GDM1 (cell line): ENCODE data around the gene LHFPL2.
A peak's percentile ranks its signal among the peaks of the same experiment; 100 is the strongest.
"Not testable (repeated sequence)": the region's sequence is repeated elsewhere in the genome, so short reads cannot be mapped to it uniquely, and the experiment has no call there.

Experiments used
- DNase-seq: peaks from one replicate; lab custom pipeline; 2025; lab: John Stamatoyannopoulos, UW

Gene LHFPL2

GRCh38 chr5:78467752-78468357 lies 180.7 kb downstream of the LHFPL2 start:
- DNase-seq, result peak; percentile 16

GRCh38 chr5:78467140-78467539 lies 181.4 kb downstream of the LHFPL2 start:
- no peak for DNase-seq

GRCh38 chr5:78458843-78459242 lies 189.7 kb downstream of the LHFPL2 start:
- DNase-seq, result no peak

- not testable (repeated sequence) for DNase-seq
Observed at GRCh38 chr5:78457507-78457906, 191.1 kb downstream of the LHFPL2 start.

GRCh38 chr5:78449103-78449502 lies 199.5 kb downstream of the LHFPL2 start:
- no peak for DNase-seq

GRCh38 chr5:78447775-78448424 lies 200.7 kb downstream of the LHFPL2 start:
- no peak for DNase-seq
